NCI-H128 (cell line): ENCODE measurements around the gene ABCB9.

Experiments used
- DNase-seq: peaks from one replicate; lab custom pipeline; 2025; ENCODE audit not compliant: unreplicated experiment; lab: John Stamatoyannopoulos, UW

The ABCB9 gene

GRCh38 chr12:122884091-122884826, 82.0 kb downstream of the ABCB9 start:
- no peak for DNase-seq

- DNase-seq = no peak
Measured at GRCh38 chr12:122882908-122883558, 83.2 kb downstream of the ABCB9 start.

- no peak for DNase-seq
Measured at GRCh38 chr12:122880668-122881067, 85.6 kb downstream of the ABCB9 start.

GRCh38 chr12:122880155-122880667, 86.1 kb downstream of the ABCB9 start:
- DNase-seq = no peak
